A673 (cell line): ENCODE data around the gene PIF1.

Experiments used
- EZH2 ChIP-seq: fragments of 200-600 bp; sonication (generic); IDR thresholded peaks from 2 replicates; pipeline ENCODE4 v1.6.1; 2017; ENCODE audit warnings: borderline replicate concordance, low read depth, mild to moderate bottlenecking, mixed read lengths, antibody characterized with exemption, low read length; ENCODE audit not compliant: poor library complexity, severe bottlenecking
- TF ChIP-seq, protein P1 (sequence below): fragments of 300-800, 200-600 bp; sonication (generic); conservative IDR thresholded peaks from 2 replicates; pipeline ENCODE4 v1.5.1; 2017; ENCODE audit warnings: low read depth, mild to moderate bottlenecking, antibody characterized with exemption, low read length, moderate library complexity, mixed read lengths

DNA sequence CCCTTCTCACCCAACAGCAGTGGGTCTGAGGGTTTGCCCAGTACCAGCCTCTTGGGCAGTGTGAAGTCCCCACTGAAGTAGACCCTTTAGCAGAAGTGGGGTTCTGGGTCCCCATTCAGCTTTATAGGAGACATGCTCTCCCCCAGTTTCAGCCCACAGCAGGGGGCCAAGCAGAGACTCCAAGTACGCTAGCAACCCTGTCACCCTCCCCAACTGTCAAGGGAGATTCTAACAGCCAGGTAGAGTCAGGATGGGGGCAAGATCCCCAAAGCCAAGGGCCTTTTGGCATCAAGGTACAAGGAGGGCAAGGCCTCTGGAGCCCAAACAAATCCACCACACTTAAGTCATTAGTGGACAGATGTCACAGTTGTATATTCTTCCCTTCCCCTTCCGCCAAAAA lies 51.8 kb downstream of the PIF1 start:
- TF ChIP-seq, protein P1, sequence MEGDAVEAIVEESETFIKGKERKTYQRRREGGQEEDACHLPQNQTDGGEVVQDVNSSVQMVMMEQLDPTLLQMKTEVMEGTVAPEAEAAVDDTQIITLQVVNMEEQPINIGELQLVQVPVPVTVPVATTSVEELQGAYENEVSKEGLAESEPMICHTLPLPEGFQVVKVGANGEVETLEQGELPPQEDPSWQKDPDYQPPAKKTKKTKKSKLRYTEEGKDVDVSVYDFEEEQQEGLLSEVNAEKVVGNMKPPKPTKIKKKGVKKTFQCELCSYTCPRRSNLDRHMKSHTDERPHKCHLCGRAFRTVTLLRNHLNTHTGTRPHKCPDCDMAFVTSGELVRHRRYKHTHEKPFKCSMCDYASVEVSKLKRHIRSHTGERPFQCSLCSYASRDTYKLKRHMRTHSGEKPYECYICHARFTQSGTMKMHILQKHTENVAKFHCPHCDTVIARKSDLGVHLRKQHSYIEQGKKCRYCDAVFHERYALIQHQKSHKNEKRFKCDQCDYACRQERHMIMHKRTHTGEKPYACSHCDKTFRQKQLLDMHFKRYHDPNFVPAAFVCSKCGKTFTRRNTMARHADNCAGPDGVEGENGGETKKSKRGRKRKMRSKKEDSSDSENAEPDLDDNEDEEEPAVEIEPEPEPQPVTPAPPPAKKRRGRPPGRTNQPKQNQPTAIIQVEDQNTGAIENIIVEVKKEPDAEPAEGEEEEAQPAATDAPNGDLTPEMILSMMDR, result no peak
- TF ChIP-seq EZH2, result no peak
